Motor neuron (in vitro differentiated cells): Measurements from ENCODE around the gene ULK4. TPM values are rescaled to one million over a fixed set of nuclear protein-coding genes. Genes with fewer than 3 reads are reported as not detected.

Source experiments
- ATAC-seq, 8 experiments: fragments of 200-7000 bp; cut with Tn5 transposase; replicated peaks in 6 of 8; 2 replicates each; pipeline ENCODE4 v1.8.0; 2021; ENCODE audit warnings: mild to moderate bottlenecking in 8 of 8, moderate library complexity in 8 of 8
- H3K27ac ChIP-seq, 2 donors: fragments of 250-450 bp; sonication (Bioruptor Pico); 2 replicates each; pipeline ENCODE4 v1.9.0; 2021; ENCODE audit warnings: antibody characterized with exemption in 2 of 2, mild to moderate bottlenecking in 2 of 2, moderate library complexity in 1 of 2
- H3K4me1 ChIP-seq, 2 donors: fragments of 250-450 bp; sonication (Bioruptor Pico); replicated peaks in 1 of 2; 2 replicates each; pipeline ENCODE4 v1.6.1; 2021; ENCODE audit warnings: antibody characterized with exemption in 2 of 2, mild to moderate bottlenecking in 2 of 2, moderate library complexity in 1 of 2
- H3K4me3 ChIP-seq, 5 donors: fragments of 250-450 bp; sonication (Bioruptor Pico); 2 replicates each; pipeline ENCODE4 v1.9.0; 2021; ENCODE audit warnings: antibody characterized with exemption in 5 of 5, mild to moderate bottlenecking in 5 of 5, moderate library complexity in 4 of 5
- WGBS, 10 experiments: fragments of 450-650 bp; shearing (Covaris generic); methylation state at CpG; one replicate each; pipeline ENCODE4 v1.0.0; 2022; 5-methylcytosine and 5-hydroxymethylcytosine counted together
- in situ Hi-C, 9 experiments: fragments of 400-800 bp; cut with MboI; loops; one replicate each; pipeline ENCODE4 v1.15.0; 2021; ENCODE audit warnings: low sequenced_read_pairs in 9 of 9, low pct_unique_long_range_greater_than_20kb in 2 of 9; ENCODE audit not compliant: unreplicated experiment in 9 of 9
- total RNA-seq, 8 experiments: library from RNA; unstranded; fragments of 300-600 nt; gene quantifications; 2 replicates each; pipeline versions ENCODE4 v1.2.3 to v1.2.4, GENCODE V29; 2022

The ULK4 gene
- total RNA-seq, 8 experiments from 2014 or later: 4.3 to 21.7 (median 9.5) TPM

DNA sequence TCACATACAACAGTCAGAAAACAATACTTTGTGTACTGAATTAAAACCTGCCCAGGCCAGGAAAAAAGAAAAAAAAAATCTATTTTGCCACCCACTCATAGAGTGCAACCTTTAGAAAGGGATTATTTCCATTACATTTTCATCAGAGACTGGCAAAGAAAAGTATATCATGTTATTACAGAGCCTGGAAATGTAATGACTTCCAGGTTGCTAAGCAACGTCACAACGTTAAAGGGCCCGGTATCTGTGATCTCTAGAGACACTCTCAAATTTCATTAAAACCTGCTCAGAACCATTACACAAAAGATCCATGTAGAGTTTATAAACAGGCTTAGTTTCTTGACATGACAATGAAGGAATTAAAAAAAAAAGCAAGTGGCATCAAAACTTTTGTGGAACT, 592.1 kb downstream of the ULK4 start:
- 6 to 60% (median 44%) methylated on average over 2 to 3 of the region's 3 CpGs; no CpG with 5 or more reads in 1 of the 10 experiments for WGBS, 10 experiments
- in situ Hi-C loops: loop anchor here in 1 of 9 experiments (25.0 kb wide), 1 partner anchor 192 kb away; no protein-coding TSS in a partner anchor
- Histone ChIP-seq H3K27ac (no peak overlapping the region), H3K4me1 (peaks cover 7 to 18% of the 10 kb centered on the region in 2 donors), H3K4me3 (no peak overlapping the region)
- peak in 7 of 8 experiments; percentile 26 to 75 (median 51) for ATAC-seq

- no peak for ATAC-seq
- Histone ChIP-seq H3K4me1 (peaks cover 28 to 40% of the 10 kb centered on the region in 2 donors), H3K4me3 (no peak overlapping the region), H3K27ac (no peak overlapping the region)
- in situ Hi-C loops: loop anchor here in 1 of 9 experiments (25.0 kb wide), 1 partner anchor 196 kb away; no protein-coding TSS in a partner anchor
- WGBS, 10 experiments: 60 to 100% (median 83%) methylated on average over 1 of the region's 1 CpG; no CpG with 5 or more reads in 5 of the 10 experiments
Measured at GRCh38 chr3:41365973-41366372, 595.9 kb downstream of the ULK4 start.

GRCh38 chr3:41364736-41365135, 597.2 kb downstream of the ULK4 start:
- Histone ChIP-seq H3K4me1 (peaks cover 22 to 28% of the 10 kb centered on the region in 2 donors), H3K4me3 (no peak overlapping the region), H3K27ac (no peak overlapping the region)
- in situ Hi-C loops: loop anchor here in 1 of 9 experiments (25.0 kb wide), 1 partner anchor 198 kb away; no protein-coding TSS in a partner anchor
- peak in 3 of 8 experiments; percentile 60 to 80 (median 62) for ATAC-seq
- 0 to 71% (median 34%) methylated on average over 1 to 2 of the region's 2 CpGs; no CpG with 5 or more reads in 2 of the 10 experiments for WGBS, 10 experiments

GRCh38 chr3:41363830-41364523, 597.9 kb downstream of the ULK4 start:
- Histone ChIP-seq H3K27ac (peak overlapping the region in 1 of 2 donors; percentile 1), H3K4me1 (peaks cover 22 to 24% of the 10 kb centered on the region in 2 donors), H3K4me3 (no peak overlapping the region)
- in situ Hi-C loops: loop anchor here in 1 of 9 experiments (25.0 kb wide), 1 partner anchor 198 kb away; no protein-coding TSS in a partner anchor
- 20 to 100% (median 66%) methylated on average over 1 to 3 of the region's 4 CpGs; no CpG with 5 or more reads in 4 of the 10 experiments for WGBS, 10 experiments
- no peak for ATAC-seq

- Histone ChIP-seq H3K27ac (peak overlapping the region; percentile 1 to 21), H3K4me3 (no peak overlapping the region), H3K4me1 (peaks cover 22 to 24% of the 10 kb centered on the region in 2 donors)
- peak; percentile 64 to 93 (median 90) for ATAC-seq
- in situ Hi-C loops: loop anchor here in 1 of 9 experiments (25.0 kb wide), 1 partner anchor 199 kb away; no protein-coding TSS in a partner anchor
- 0 to 25% (median 0%) methylated on average over 1 to 4 of the region's 5 CpGs; no CpG with 5 or more reads in 3 of the 10 experiments for WGBS, 10 experiments
Measured at GRCh38 chr3:41362638-41363559, 599.0 kb downstream of the ULK4 start.

- peaks cover 0 to under 1% of the 10 kb centered on the region in 2 donors for H3K4me1 ChIP-seq
- in situ Hi-C loops: loop anchor here in 1 of 9 experiments (25.0 kb wide), 1 partner anchor 205 kb away; no protein-coding TSS in a partner anchor
- WGBS, 10 experiments: 0 to 100% (median 83%) methylated on average over 1 to 6 of the region's 9 CpGs; no CpG with 5 or more reads in 2 of the 10 experiments
Measured at GRCh38 chr3:41357271-41357670, 604.6 kb downstream of the ULK4 start.

DNA sequence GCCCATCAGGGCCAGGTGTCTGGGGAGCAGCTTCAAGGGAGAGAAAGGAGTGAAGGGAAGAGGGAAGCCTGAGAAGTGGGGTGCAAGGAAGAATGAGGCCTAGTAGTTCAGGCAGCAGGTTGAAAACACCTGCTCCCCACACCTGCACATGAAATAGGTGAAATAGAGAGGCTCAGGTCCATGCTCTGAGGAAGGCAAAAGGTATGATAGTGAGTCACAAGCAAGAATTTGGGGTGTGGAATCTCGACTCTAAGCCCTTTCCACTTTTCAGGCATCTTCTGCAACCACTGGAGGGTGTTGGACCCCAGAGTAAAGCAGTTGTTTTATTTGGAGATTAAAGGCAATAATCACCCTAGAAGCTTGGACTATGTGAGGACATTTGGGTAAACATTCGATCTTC, 605.1 kb downstream of the ULK4 start:
- in situ Hi-C loops: loop anchor here in 1 of 9 experiments (25.0 kb wide), 1 partner anchor 206 kb away; no protein-coding TSS in a partner anchor
- no peak for ATAC-seq
- H3K27ac ChIP-seq: no peak overlapping the region
- WGBS, 10 experiments: 31 to 100% (median 63%) methylated on average over 1 to 2 of the region's 2 CpGs; no CpG with 5 or more reads in 2 of the 10 experiments
- H3K4me1 ChIP-seq: no peaks in the 10 kb centered on the region
- no peak overlapping the region for H3K4me3 ChIP-seq

More at GRCh38 chr3:41357271-41357670, 604.6 kb downstream of the ULK4 start:
- H3K27ac ChIP-seq: no peak overlapping the region
- no peak for ATAC-seq
- H3K4me3 ChIP-seq: no peak overlapping the region

GRCh38 chr3:41352510-41352909, 609.4 kb downstream of the ULK4 start:
- Histone ChIP-seq H3K27ac (no peak overlapping the region), H3K4me1 (no peaks in the 10 kb centered on the region), H3K4me3 (no peak overlapping the region)
- no peak for ATAC-seq
- 67 to 100% (median 100%) methylated on average over 1 to 3 of the region's 3 CpGs; no CpG with 5 or more reads in 3 of the 10 experiments for WGBS, 10 experiments
- in situ Hi-C loops: loop anchor here in 1 of 9 experiments (25.0 kb wide), 1 partner anchor 210 kb away; no protein-coding TSS in a partner anchor

DNA sequence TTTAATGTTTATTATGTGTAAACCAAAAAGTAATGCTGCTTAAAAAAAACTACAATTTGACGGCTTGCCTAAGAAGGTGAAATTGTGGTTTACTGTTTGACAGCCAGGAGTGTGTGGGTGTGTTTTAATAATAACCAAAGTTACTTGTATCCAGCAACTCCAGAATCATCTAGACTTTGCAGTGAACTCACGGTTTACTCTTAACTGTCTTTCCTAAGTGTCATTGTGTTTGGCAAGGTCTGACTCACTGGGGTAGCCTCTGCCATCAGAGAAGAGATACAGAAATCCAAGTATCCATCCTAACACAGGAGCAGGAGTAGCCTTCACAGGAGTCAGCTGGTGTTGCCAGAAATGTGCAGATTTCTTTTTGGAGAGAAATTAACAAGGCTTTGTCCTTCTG, 611.5 kb downstream of the ULK4 start:
- H3K27ac ChIP-seq: no peak overlapping the region
- H3K4me3 ChIP-seq: no peak overlapping the region
- no peak for ATAC-seq
- in situ Hi-C loops: loop anchor here in 1 of 9 experiments (25.0 kb wide), 1 partner anchor 212 kb away; no protein-coding TSS in a partner anchor
- no peaks in the 10 kb centered on the region for H3K4me1 ChIP-seq
- WGBS, 10 experiments: 60 to 100% (median 90%) methylated on average over 1 to 2 of the region's 2 CpGs; no CpG with 5 or more reads in 1 of the 10 experiments

- Histone ChIP-seq H3K4me1 (no peaks in the 10 kb centered on the region), H3K27ac (no peak overlapping the region), H3K4me3 (no peak overlapping the region)
- no peak for ATAC-seq
- in situ Hi-C loops: no loop called here
- WGBS, 10 experiments: 60 to 100% (median 77%) methylated on average over 1 to 4 of the region's 4 CpGs
Measured at GRCh38 chr3:41348401-41348800, 613.5 kb downstream of the ULK4 start.

GRCh38 chr3:41346698-41347270, 615.1 kb downstream of the ULK4 start:
- peak in 2 of 8 experiments; percentile 42 to 52 for ATAC-seq
- Histone ChIP-seq H3K4me3 (no peak overlapping the region), H3K27ac (no peak overlapping the region), H3K4me1 (no peaks in the 10 kb centered on the region)
- in situ Hi-C loops: no loop called here
- WGBS, 10 experiments: 0 to 95% (median 70%) methylated on average over 1 to 4 of the region's 4 CpGs; no CpG with 5 or more reads in 2 of the 10 experiments

- Histone ChIP-seq H3K4me1 (no peaks in the 10 kb centered on the region), H3K27ac (no peak overlapping the region), H3K4me3 (no peak overlapping the region)
- in situ Hi-C loops: no loop called here
- ATAC-seq: no peak
- WGBS, 10 experiments: 78 to 100% (median 97%) methylated on average over 1 to 5 of the region's 5 CpGs; no CpG with 5 or more reads in 2 of the 10 experiments
Measured at GRCh38 chr3:41345788-41346187, 616.1 kb downstream of the ULK4 start.
